Pancreas (tissue), 10 donors: ENCODE results near the gene ATXN10. TPM values are rescaled to one million over a fixed set of nuclear protein-coding genes. Genes with fewer than 3 reads are reported as not detected.

ENCODE experiments used
- ATAC-seq, 4 donors: fragments of 200-7000 bp; cut with Tn5 transposase; one replicate each; pipeline versions ENCODE4 v1.8.0 to v1.9.1; 2020; ENCODE audit warnings: mild to moderate bottlenecking in 4 of 4, moderate library complexity in 4 of 4
- DNase-seq, 6 donors: peaks; one replicate each; pipeline ENCODE4 v3.0.0-alpha.2; 2020
- FAIRE-seq: peaks from 2 replicates; lab custom pipeline; 2012; peaks lifted over from hg19 to GRCh38; lab: Jason Lieb, UNC
- H3K27ac ChIP-seq, 4 donors: fragments of 200-600 bp; sonication (generic); 1 replicate in 3 of 4; 2 replicates in 1 of 4; pipeline versions ENCODE4 v1.5.0 to v1.8.0; 2020
- H3K27me3 ChIP-seq, 4 donors: fragments of 200-600 bp; one replicate each; pipeline ENCODE4 v1.8.0; 2021
- H3K36me3 ChIP-seq, 3 donors: fragments of 200-600 bp; sonication (generic) in 1 of 3; one replicate each; pipeline versions ENCODE4 v1.5.0 to v1.8.0; 2020 to 2021
- H3K4me1 ChIP-seq, 3 donors: fragments of 200-600 bp; one replicate each; pipeline ENCODE4 v1.8.0; 2021
- H3K4me3 ChIP-seq, 4 donors: fragments of 200-600 bp; sonication (generic) in 2 of 4; one replicate each; pipeline versions ENCODE4 v1.5.0 to v1.8.0; 2020 to 2021
- H3K9me3 ChIP-seq, 4 donors: fragments of 200-600 bp; one replicate each; pipeline ENCODE4 v1.8.0; 2021
- CTCF ChIP-seq, 4 donors: fragments of 200-600 bp; sonication (generic) in 3 of 4; IDR thresholded peaks; one replicate each; pipeline versions ENCODE4 v1.5.0 to v1.8.0; 2021; ENCODE audit warnings: antibody characterized with exemption in 4 of 4
- WGBS, 2 donors: extraction: QIAGEN DNeasy Blood & Tissue Kit; methylation state at CpG; one replicate each; pipeline ENCODE4 v1.1.7; 2013; 5-methylcytosine and 5-hydroxymethylcytosine counted together
- intact Hi-C, 3 donors: fragments of 100-400 bp; cut with DNase I; formaldehyde crosslinking; loops; one replicate each; pipeline versions ENCODE4 v1.11.1 to v1.14.2; 2022
- polyA plus RNA-seq, 2 donors: library from polyadenylated mRNA; stranded (reverse); fragments of 200-250 nt; gene quantifications; one replicate each; pipeline ENCODE4 v1.2.3, GENCODE V29; 2013
- total RNA-seq, 6 donors: library from RNA; stranded (reverse); fragmentation: NEBNext Ultra II Directional in 4 of 6; extraction: Animal tissue kit (Norgen Biotek cat#: 25700) in 4 of 6; gene quantifications; one replicate each; pipeline versions ENCODE4 v1.2.1 to v1.2.4, GENCODE V29; 2021 to 2023
- donor health status: healthy with polysubstance abuse.
- donor health status: DM: no; HTN: no; CAD: no; lungs with moderate emphysema.
- donor health status: DM: no; HTN: no; CAD: no.
- donor health status: control.
- donor health status: control.
- donor health status: Bipolar disorder and iron deficiency.
- donor health status: DM: yes; HTN: yes; CAD: no.
- donor health status: DM: no; HTN: no; CAD: no.
- donor health status: DM: no; HTN: no; CAD: no.
- donor health status: DM: yes; HTN: yes; CAD: no.

Gene ATXN10
- total and polyA plus RNA-seq, 8 donors, result 19.1 to 75.1 (median 62.4) TPM

GRCh38 chr22:45863981-45864751 lies 192.5 kb downstream of the ATXN10 start:
- H3K9me3 ChIP-seq, result no peaks in the 10 kb centered on the region
- TF ChIP-seq CTCF (IDR thresholded peaks at IDR 0.05), result peak; percentile 82 to 95 (median 86)
- H3K4me3 ChIP-seq, result no peak overlapping the region
- intact Hi-C loops, result loop anchor here in 1 of 3 donors (10.0 kb wide), 1 partner anchor 219 kb away; no protein-coding TSS in a partner anchor
- WGBS, 2 donors, result 37 to 38% methylated on average over 19 of the region's 19 CpGs
- peak in 4 of 6 donors; percentile 27 to 90 (median 62) for DNase-seq
- no peaks in the 10 kb centered on the region for H3K27me3 ChIP-seq
- no peaks in the 10 kb centered on the region for H3K36me3 ChIP-seq
- peak in 3 of 4 donors; percentile 50 to 78 (median 70) for ATAC-seq
- H3K27ac ChIP-seq, result no peak overlapping the region
- no peaks in the 10 kb centered on the region for H3K4me1 ChIP-seq
- FAIRE-seq, result no peak

DNA sequence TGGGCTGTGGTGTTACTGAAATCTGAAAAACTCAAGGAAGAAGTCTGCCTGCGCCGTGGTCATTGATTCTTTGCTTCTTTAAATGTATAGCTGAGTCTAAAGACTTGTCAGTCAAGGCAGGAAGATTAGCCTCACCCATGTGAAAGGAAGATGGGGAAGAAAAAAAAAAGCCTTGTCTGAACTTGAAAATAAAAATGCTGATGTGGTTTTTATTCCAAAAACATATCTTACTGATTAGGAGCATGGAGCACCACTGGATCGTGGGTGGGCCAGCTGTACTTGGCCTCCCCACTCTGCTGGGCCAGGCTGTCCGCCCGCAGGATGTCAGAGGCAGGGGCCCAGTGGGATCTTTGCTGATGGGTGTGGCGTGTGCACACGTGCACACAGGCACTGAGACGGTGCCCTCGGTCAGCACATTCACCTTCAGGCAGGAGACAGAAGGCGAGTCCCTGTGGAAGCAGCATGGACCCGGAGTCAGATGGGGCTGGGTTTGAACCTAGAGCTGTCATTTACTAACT lies 193.4 kb downstream of the ATXN10 start:
- H3K4me3 ChIP-seq, result no peak overlapping the region
- FAIRE-seq, result no peak
- no peaks in the 10 kb centered on the region for H3K4me1 ChIP-seq
- no peak for TF ChIP-seq CTCF (IDR thresholded peaks at IDR 0.05)
- no peak overlapping the region for H3K27ac ChIP-seq
- peak in 1 of 6 donors; percentile 30 for DNase-seq
- H3K9me3 ChIP-seq, result no peaks in the 10 kb centered on the region
- no peaks in the 10 kb centered on the region for H3K36me3 ChIP-seq
- no peaks in the 10 kb centered on the region for H3K27me3 ChIP-seq
- intact Hi-C loops, result loop anchor here in 1 of 3 donors (5.0 to 10.0 kb wide), 2 partner anchors 220 to 293 kb away; no protein-coding TSS in a partner anchor
- WGBS, 2 donors, result 80 to 89% methylated on average over 11 of the region's 11 CpGs
- no peak for ATAC-seq

GRCh38 chr22:45865561-45866125 lies 194.0 kb downstream of the ATXN10 start:
- FAIRE-seq (no peak), DNase-seq (peak in 1 of 6 donors; percentile 40), ATAC-seq (no peak)
- Histone ChIP-seq H3K27ac (no peak overlapping the region), H3K9me3 (no peaks in the 10 kb centered on the region), H3K27me3 (no peaks in the 10 kb centered on the region), H3K36me3 (no peaks in the 10 kb centered on the region), H3K4me1 (no peaks in the 10 kb centered on the region), H3K4me3 (no peak overlapping the region)
- intact Hi-C loops, result loop anchor here in 1 of 3 donors (5.0 to 10.0 kb wide), 2 partner anchors 221 to 293 kb away; no protein-coding TSS in a partner anchor
- TF ChIP-seq CTCF (IDR thresholded peaks at IDR 0.05), result no peak
- 87 to 92% methylated on average over 24 of the region's 24 CpGs for WGBS, 2 donors

- no peak overlapping the region for H3K4me3 ChIP-seq
- H3K27ac ChIP-seq, result no peak overlapping the region
These were observed 194.6 kb downstream of the ATXN10 start for GRCh38 chr22:45866126-45866645.

More at GRCh38 chr22:45866126-45866645, 194.6 kb downstream of the ATXN10 start:
- H3K4me1 ChIP-seq, result no peaks in the 10 kb centered on the region
- FAIRE-seq (no peak), ATAC-seq (no peak), DNase-seq (peak in 1 of 6 donors; percentile 42)
- H3K36me3 ChIP-seq, result no peaks in the 10 kb centered on the region
- intact Hi-C loops, result loop anchor here in 1 of 3 donors (5.0 to 10.0 kb wide), 2 partner anchors 221 to 294 kb away; no protein-coding TSS in a partner anchor
- no peaks in the 10 kb centered on the region for H3K27me3 ChIP-seq
- no peak for TF ChIP-seq CTCF (IDR thresholded peaks at IDR 0.05)
- WGBS, 2 donors, result 33 to 41% methylated on average over 37 of the region's 37 CpGs
- no peaks in the 10 kb centered on the region for H3K9me3 ChIP-seq
